Measurements from ENCODE around the gene TRPM5. TPM values are rescaled to one million over a fixed set of nuclear protein-coding genes. Genes with fewer than 3 reads are reported as not detected.

The TRPM5 gene
- total RNA-seq, 2 experiments from 2014 or later, result not detected

DNA sequence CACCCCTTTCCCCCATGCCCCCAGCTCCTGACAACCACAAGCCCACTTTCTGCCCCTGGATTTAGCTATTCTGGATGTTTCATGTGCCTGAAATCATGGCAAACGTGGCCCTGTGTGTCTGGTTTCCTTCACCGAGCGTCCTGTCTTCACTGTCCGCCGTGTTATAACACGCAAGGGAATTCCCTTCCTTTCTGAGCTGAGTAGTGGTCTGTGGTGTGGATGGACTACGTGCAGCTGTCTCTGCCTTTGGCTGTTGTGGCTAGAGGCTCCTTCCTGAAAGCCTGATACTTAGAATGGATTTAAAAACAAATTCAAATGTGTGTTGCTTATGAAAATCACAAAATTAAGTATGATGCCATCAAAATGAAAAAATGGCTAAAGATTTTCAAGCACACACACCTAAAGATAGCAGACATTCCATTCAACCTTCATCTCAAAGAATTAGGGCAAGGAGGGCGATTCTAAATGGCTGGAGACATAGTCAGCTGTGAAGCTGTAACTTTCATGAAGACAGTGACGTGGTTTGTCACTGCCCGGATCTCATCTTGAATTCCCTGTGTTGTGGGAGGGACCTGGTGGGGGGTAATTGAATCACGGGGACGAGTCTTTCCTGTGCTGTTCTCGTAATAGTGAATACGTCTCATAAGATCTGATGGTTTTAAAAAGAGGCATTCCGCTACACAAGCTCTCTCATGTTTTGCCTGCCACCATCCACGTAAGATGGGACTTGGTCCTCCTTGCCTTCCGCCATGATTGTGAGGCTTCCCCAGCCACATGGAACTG, 31.0 kb upstream of the TRPM5 start:
- peaks cover 7% of the 10 kb centered on the region for H3K36me3 Mint-ChIP-seq
- ATAC-seq, result no peak
- CTCF ChIA-PET, result interaction anchor here (1.0 kb wide), 1 partner anchor 417 kb away, joined by 3 read pairs; no protein-coding TSS in a partner anchor
- H3K27ac Mint-ChIP-seq, result no peak overlapping the region
- H3K27me3 Mint-ChIP-seq, result no peaks in the 10 kb centered on the region
- no peak for DNase-seq
- H3K9me3 Mint-ChIP-seq (ENCODE audit: low read depth), result peaks cover 3% of the 10 kb centered on the region
- H3K4me1 Mint-ChIP-seq, result peaks cover 3% of the 10 kb centered on the region
- no peak overlapping the region for H3K4me3 Mint-ChIP-seq

DNA sequence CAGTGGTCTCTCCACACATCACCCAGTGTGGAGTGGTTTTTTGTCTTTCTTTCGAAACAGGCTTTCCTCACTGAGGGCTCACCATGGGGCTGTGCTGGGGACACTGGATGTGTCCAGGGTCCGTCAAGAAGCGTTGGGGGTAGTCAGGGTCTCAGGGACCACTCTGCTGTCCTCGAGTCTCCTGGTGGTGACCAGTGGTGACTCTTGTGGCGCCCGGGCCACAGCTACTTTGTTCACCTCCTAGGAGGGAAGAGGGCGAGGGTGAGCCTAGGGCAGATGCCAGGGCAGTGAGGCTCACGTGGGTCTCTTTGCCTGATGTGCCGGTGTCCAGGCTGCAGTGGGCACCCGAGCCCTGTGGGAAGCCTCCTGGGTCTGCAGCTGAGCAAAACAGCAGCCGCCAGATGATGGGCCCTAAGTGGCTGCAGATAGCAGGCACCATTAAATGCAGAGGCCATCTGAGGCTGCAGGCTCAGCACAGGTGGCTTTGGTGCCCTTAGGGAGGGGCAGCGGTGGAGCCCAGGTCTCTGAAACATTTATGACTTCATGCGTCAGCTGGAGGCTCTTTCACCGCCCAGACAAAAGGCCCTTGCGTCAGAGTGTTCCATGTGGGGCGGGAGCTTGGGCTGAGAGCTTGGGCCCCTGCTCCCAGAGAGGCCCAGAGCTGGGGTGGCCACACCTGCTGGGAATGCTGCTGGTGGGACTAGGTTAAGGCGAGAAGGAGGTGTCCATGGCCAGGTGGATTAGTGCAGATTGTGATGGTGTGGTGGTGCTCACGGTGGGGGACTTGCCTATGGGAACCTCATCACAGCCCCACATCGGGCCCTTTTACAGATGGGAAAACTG, 30.0 kb upstream of the TRPM5 start:
- no peak overlapping the region for H3K4me3 Mint-ChIP-seq
- peaks cover 5% of the 10 kb centered on the region for H3K27me3 Mint-ChIP-seq
- no peaks in the 10 kb centered on the region for H3K9me3 Mint-ChIP-seq (ENCODE audit: low read depth)
- H3K4me1 Mint-ChIP-seq, result no peaks in the 10 kb centered on the region
- CTCF ChIA-PET, result interaction anchor here (0.8 to 1.0 kb wide), 2 partner anchors 280 to 418 kb away, joined by 3 read pairs; no protein-coding TSS in a partner anchor
- ATAC-seq, result no peak
- peaks cover 2% of the 10 kb centered on the region for H3K36me3 Mint-ChIP-seq
- peak; percentile 38 for DNase-seq
- no peak overlapping the region for H3K27ac Mint-ChIP-seq

- peaks cover 12% of the 10 kb centered on the region for H3K27me3 Mint-ChIP-seq
- DNase-seq (no peak), ATAC-seq (no peak)
- H3K36me3 Mint-ChIP-seq, result peaks cover 2% of the 10 kb centered on the region
- H3K4me3 Mint-ChIP-seq, result no peak overlapping the region
- no peak overlapping the region for H3K27ac Mint-ChIP-seq
- peaks cover 5% of the 10 kb centered on the region for H3K4me1 Mint-ChIP-seq
- no peaks in the 10 kb centered on the region for H3K9me3 Mint-ChIP-seq (ENCODE audit: low read depth)
- CTCF ChIA-PET, result interaction anchor here (0.8 kb wide), 1 partner anchor 279 kb away, joined by 3 read pairs; no protein-coding TSS in a partner anchor
Observed at GRCh38 chr11:2473361-2474058, 29.2 kb upstream of the TRPM5 start.

GRCh38 chr11:2472428-2473186, 28.3 kb upstream of the TRPM5 start:
- DNase-seq, result peak; percentile 36
- CTCF ChIA-PET, result no interaction called here
- H3K9me3 Mint-ChIP-seq (ENCODE audit: low read depth), result no peaks in the 10 kb centered on the region

GRCh38 chr11:2471804-2472096, 27.4 kb upstream of the TRPM5 start:
- H3K27ac Mint-ChIP-seq, result no peak overlapping the region
- no peak for DNase-seq
- H3K27me3 Mint-ChIP-seq, result peaks cover 22% of the 10 kb centered on the region
- CTCF ChIA-PET, result no interaction called here
- no peak overlapping the region for H3K4me3 Mint-ChIP-seq
- peaks cover 19% of the 10 kb centered on the region for H3K4me1 Mint-ChIP-seq
- no peak for ATAC-seq
- H3K36me3 Mint-ChIP-seq, result no peaks in the 10 kb centered on the region
- H3K9me3 Mint-ChIP-seq (ENCODE audit: low read depth), result no peaks in the 10 kb centered on the region

More at GRCh38 chr11:2472428-2473186, 28.3 kb upstream of the TRPM5 start:
- Mint-ChIP-seq H3K36me3 (no peaks in the 10 kb centered on the region), H3K27me3 (peaks cover 20% of the 10 kb centered on the region), H3K27ac (no peak overlapping the region), H3K4me1 (peaks cover 11% of the 10 kb centered on the region), H3K4me3 (no peak overlapping the region)
- ATAC-seq, result no peak

DNA sequence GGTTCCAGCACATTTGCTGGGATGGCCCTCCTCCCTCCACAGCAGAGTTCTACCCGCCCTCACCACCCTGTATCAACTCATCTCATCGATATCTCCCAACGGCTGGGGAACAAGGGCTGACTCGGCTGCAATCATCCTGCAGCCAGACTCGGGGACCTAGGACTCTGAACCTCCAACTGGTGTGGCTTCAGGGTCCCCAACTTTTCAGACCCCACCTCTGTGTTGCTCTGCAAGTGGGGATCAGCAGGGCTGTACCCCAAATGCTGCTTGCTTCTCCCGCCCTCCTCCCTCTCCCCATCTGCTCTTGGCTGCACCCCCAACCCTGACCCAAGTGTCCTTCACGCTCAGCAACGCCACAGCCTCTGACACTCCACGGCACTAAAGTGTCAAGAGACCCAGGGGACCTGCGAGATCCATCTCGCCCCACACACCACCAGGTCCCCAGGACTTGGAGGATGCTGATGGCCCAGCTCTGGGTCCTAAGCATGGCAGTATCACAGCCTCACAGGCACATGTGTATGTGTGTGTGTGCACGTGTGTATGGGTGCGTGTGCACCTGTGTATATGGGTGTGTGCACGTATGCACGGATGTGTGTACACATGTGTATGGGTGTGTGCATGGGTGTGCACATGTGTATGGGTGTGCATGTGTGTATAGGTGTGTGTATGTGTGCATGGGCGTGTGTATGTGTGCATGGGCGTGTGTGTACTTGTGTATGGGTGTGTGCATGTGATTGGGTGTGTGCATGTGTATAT, 26.9 kb upstream of the TRPM5 start:
- Mint-ChIP-seq H3K36me3 (no peaks in the 10 kb centered on the region), H3K9me3 (ENCODE audit: low read depth) (no peaks in the 10 kb centered on the region), H3K4me1 (peaks cover 24% of the 10 kb centered on the region), H3K27ac (no peak overlapping the region), H3K4me3 (no peak overlapping the region), H3K27me3 (peaks cover 22% of the 10 kb centered on the region)
- CTCF ChIA-PET, result no interaction called here
- DNase-seq, result peak; percentile 37
- ATAC-seq, result no peak

- no peak for ATAC-seq
Observed at GRCh38 chr11:2470495-2470894, 26.2 kb upstream of the TRPM5 start.

GRCh38 chr11:2468363-2469235, 24.3 kb upstream of the TRPM5 start:
- Mint-ChIP-seq H3K27me3 (peaks cover 22% of the 10 kb centered on the region), H3K9me3 (ENCODE audit: low read depth) (no peaks in the 10 kb centered on the region), H3K4me1 (peaks cover 26% of the 10 kb centered on the region), H3K4me3 (no peak overlapping the region), H3K27ac (no peak overlapping the region), H3K36me3 (no peaks in the 10 kb centered on the region)
- CTCF ChIA-PET, result interaction anchor here (1.7 to 3.8 kb wide), 3 partner anchors 64 to 424 kb away, joined by 4 to 24 read pairs (median 5); no protein-coding TSS in a partner anchor
- DNase-seq (peak; percentile 33), ATAC-seq (no peak)

More at GRCh38 chr11:2470495-2470894, 26.2 kb upstream of the TRPM5 start:
- peaks cover 26% of the 10 kb centered on the region for H3K4me1 Mint-ChIP-seq
- no peaks in the 10 kb centered on the region for H3K9me3 Mint-ChIP-seq (ENCODE audit: low read depth)
- H3K4me3 Mint-ChIP-seq, result no peak overlapping the region
- CTCF ChIA-PET, result no interaction called here
- H3K36me3 Mint-ChIP-seq, result no peaks in the 10 kb centered on the region
- H3K27ac Mint-ChIP-seq, result no peak overlapping the region
- DNase-seq, result no peak
- H3K27me3 Mint-ChIP-seq, result peaks cover 22% of the 10 kb centered on the region

- Mint-ChIP-seq H3K36me3 (no peaks in the 10 kb centered on the region), H3K4me1 (peaks cover 26% of the 10 kb centered on the region), H3K27me3 (peaks cover 22% of the 10 kb centered on the region), H3K9me3 (ENCODE audit: low read depth) (no peaks in the 10 kb centered on the region), H3K4me3 (no peak overlapping the region), H3K27ac (peak overlapping the region; percentile 64)
- ATAC-seq, result peak; percentile 9
- no peak for DNase-seq
- CTCF ChIA-PET, result interaction anchor here (0.6 to 3.8 kb wide), 7 partner anchors 18 to 425 kb away, joined by 3 to 24 read pairs (median 4); no protein-coding TSS in a partner anchor
Observed at GRCh38 chr11:2467695-2468055, 23.4 kb upstream of the TRPM5 start.

GRCh38 chr11:2466869-2467694, 22.8 kb upstream of the TRPM5 start:
- DNase-seq, result peak; percentile 90
- peak; percentile 95 for ATAC-seq
- Mint-ChIP-seq H3K4me1 (peaks cover 26% of the 10 kb centered on the region), H3K4me3 (peak overlapping the region; percentile 33), H3K36me3 (no peaks in the 10 kb centered on the region), H3K27ac (peak overlapping the region; percentile 64), H3K9me3 (ENCODE audit: low read depth) (no peaks in the 10 kb centered on the region), H3K27me3 (peaks cover 22% of the 10 kb centered on the region)
- CTCF ChIA-PET, result interaction anchor here (0.6 to 3.8 kb wide), 8 partner anchors 18 to 426 kb away, joined by 3 to 24 read pairs (median 4); no protein-coding TSS in a partner anchor

Measured in activated CD8-positive, alpha-beta memory T cell treated with anti-CD3 and anti-CD28 coated beads, Interleukin-2, amount 10 ng/mL, durations not matched to agents 7 days and 5 days (primary cell).